GM15510 (cell line): ENCODE measurements around the gene CRIP1.

Experiments
- POLR2A ChIP-seq: IDR thresholded peaks from 3 replicates; pipeline ENCODE4 v1.6.1; 2011; ENCODE audit warnings: borderline replicate concordance; ENCODE audit not compliant: insufficient read length; ENCODE audit errors: extremely low read depth

Gene CRIP1

DNA sequence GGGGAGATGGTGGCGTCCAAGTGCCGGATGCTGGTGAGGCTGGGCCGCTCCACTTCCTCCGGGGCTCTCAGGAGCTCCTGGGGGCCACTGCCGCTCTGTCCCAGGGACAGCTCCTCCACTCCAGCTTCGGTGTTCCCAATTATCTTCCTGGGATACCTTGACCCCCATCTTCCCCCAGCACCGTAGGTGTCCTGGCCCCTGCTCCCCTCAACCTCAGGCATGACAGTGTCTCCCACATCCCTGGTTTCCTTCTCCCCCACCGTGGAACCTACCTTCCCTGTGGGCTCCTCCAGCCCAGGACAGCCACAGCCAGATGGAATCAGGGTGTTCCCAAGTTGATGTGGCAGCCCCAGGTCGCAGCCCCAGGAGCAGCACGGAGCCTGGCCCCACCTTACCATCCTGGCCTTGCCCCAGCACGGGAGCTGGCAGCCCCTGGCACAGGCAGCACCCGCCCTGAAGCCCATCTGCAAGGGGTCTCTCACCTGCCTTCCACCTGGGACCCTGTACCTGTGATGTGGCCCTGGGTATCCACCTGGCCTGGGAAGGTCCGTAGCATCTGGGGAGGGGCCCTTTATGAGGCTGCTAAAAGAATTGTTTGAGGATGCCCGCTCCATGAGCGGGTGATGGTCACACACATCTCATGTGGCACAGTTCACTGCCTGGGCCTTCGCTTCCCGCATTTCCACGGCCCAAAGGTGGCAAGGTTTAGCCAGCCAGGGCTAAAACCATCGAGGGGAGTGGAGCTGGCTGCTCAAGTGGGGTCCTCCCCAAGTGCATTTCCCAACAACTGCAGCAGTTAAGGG, 43.8 kb downstream of the CRIP1 start:
- TF ChIP-seq POLR2A, result no peak

DNA sequence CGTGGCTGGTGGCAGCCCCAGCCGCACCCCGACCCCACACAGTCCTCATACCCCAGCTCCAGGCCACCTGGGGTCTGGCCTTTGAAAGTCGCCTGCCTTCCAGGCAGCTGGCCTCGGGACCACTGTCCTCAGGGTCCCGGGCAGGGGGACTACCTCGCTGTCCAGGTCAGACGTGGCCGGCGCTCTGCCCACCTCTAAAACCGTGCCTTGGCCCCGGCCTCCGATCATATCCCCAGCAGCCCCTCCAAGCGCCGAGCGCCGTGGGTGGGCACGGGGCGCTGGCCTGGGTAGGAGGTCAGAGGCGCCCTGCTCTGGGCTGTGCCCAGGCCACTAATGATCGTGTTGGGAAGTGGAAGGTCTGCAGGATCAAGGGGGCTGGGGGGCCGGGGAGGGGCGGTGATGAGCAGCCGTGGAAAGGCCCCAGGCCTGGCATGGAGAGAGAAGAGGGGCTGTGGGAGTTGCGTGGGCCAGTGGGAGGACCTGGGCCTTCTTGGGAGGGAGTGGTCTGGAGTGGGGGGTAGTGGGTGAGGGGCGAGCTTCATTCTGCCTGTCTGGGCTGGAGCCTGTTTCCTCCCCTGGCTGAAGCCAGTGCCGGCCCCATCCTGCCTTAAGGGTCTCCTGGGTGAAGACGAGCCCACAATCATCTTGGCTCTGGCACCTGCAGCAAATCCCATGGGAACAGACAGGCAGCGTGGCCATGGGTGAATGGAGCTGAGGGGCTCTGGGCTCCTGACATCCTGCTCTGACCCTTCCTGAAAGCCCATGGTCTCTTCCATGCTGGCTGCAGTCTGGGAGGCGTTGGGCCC, 44.6 kb downstream of the CRIP1 start:
- no peak for TF ChIP-seq POLR2A

DNA sequence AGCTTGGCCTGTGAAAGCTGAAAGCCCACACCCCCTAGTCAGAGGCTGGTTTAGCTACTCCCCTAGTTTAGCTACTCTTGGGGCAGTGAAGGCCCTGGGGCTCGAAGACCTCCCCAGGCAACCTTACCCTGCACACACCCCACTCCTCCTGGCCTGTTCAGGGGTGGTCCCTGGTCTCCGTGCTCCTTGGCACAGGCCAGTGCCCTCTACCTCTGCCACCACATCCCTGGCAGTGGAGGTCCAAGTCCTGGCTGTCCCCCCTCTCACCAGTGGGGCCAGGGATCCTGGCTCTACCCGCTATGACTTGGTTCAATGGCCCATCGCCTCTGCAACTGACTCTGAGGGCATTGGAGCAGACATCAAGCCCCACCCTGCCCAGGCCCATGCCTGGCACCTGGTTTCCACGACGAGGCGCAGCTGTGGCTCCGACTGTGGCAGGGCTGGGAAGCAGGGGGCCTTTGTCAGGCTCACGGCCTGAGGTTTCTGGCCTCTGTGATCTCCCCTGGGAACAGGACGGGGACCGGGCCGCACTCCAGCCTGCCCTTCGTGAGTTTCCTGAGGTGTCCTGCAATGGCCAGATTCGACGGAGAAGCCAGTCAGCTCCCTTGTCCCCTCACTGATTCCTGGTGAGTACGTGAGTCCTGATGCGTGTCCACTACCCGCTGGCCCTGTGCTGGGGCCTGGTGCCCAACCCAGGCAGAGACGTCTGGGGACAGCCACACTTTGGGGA, 45.4 kb downstream of the CRIP1 start:
- no peak for TF ChIP-seq POLR2A

DNA sequence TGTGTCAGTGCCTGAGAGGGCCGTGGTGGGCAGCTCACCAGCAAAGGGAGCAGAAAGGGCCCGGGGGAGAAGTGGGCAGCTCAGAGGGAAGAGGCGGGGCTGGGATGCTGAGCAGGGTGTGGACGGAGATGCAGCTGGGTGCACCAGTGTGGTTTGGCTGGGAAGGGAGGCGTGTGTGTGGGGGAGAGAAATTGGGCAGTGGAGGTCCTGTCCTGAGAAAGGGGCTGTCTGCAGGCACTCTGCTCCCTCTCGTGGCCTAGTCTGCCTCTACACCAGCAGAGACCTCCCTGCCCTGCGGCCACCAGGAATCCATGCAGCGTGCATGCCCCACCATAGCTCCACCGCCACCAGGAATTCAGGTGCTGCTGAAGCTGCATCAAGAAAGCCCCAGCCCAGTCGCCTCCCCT, 46.1 kb downstream of the CRIP1 start:
- TF ChIP-seq POLR2A, result no peak

DNA sequence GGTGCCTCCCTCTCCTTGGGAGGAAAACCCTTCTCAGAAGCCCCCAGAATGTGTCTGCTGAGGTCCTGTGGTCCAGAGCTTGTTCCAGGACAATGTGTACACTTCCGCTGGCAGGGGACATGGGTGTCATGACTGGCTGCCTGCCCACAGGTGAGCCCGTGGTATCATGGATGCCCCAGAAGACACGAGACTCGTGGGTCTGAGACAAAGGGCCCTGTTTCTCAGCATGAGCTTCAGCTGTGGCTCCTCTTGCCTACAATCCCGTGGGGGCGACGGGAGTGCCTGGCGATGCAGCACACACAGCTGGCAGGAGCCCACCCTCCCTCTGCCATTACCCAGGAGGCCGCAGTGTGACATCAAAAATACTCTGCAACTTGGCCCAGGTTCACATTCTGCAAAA, 46.7 kb downstream of the CRIP1 start:
- no peak for TF ChIP-seq POLR2A

DNA sequence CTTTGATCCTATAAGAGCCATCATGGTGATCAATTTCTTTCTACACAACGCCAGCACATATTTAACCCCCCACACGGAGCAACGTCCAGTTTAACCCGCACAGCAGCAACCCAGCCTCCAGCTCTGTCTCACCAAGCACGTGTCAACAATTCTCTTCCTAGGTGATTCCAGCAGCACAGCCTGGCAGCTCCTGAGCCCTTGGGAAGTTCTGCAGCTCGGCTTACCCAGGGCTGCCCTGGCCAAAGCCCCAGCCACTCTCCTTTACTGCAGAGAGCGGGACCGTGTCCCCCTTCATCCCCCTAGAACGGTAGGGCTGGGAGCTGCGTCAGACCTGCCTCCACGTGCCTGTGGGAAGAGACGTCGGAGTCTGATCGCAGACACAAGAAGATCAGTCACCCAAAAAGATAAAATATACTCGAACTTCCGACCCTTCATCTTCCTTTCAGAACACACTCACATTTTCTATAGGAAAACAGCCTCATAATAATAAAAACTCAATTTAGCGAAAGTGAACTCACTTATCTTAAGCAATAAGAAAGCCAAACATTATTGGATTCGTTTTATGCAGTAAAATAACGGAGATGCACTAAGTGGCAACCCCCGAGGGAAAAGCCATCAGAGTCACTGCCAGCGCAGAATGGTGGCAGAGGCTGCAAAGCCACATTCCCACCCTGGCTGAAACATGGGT, 47.3 kb downstream of the CRIP1 start:
- TF ChIP-seq POLR2A, result no peak

DNA sequence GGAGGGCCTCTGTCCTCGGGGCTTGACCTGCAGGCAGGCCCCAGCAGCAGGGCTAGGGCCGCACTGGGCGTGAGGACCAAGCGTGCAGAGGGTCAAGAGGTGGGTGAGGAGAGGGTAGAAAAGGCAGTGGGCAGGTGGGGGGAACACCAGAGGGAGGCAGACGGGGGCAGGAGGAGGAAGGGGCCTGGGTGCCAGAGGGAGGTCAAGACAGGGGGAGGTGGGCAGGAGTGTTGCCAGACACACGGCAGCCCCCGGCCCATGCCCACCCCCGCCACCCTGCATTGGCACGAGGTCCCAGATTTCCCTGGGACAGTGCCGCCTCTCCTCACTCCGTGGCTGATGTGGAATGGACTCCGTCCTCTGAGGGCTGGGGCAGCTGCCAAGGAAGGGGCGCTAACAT, 47.9 kb downstream of the CRIP1 start:
- TF ChIP-seq POLR2A, result no peak

DNA sequence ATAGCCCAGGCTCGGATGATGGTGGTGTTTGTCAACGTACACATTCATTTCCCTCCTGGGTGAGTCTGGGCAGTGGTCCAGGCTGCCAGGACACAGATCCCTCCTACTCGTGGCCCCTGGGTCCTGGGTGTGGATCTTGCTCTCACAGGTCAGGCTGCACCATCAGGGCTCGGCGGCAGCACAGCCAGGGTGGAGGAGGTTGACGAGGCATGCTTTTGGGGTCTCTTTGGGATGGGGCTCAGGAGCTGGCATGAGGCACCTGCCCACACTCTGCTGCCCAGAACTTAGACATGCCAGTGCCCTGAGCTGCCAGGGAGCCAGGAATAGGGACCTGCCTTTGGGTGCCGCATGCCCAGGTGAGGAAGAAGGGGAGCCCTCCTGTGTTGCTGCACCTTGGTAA, 49.4 kb downstream of the CRIP1 start:
- no peak for TF ChIP-seq POLR2A

DNA sequence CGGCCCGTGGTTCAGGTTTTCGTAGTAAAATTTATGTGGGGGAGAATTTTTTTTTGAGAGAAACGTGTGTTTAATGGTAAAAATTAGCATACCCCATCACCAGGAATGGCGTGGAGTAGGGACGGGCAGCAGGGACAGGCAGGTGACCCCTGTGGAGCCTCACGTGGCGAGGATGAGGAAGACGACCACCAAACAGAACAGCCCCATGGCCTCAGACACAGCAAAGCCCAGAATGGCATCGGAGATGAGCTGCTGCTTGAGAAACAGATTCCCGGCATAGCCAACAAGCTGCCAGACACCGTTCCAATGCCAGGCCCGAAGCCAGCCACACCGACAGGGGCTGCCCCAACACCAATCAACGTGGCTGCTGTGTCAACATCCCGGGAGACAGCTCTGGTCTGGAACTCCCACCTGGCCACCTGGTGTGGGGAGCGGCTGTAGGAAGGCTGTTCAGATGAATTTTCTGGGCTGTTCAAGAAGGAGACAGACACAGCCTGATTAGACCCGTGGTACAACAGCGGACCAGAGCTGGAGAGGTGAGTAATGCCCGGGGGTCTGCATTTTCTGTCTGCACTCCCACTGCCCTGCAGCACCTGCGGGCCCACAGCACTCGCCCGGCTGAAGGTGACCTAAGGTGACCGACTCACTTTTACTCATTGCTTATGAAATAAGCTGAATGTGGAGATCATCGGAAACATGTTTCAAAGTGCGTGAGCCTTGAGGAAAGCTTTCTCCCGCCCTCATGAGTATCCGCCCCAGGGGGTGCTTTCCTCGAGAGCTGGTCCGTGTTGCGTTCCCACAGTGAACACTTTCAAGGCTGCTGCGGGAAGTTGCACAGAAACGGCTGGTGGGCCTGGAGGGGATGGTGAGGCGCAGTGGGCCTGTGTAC, 50.2 kb downstream of the CRIP1 start:
- TF ChIP-seq POLR2A, result no peak

DNA sequence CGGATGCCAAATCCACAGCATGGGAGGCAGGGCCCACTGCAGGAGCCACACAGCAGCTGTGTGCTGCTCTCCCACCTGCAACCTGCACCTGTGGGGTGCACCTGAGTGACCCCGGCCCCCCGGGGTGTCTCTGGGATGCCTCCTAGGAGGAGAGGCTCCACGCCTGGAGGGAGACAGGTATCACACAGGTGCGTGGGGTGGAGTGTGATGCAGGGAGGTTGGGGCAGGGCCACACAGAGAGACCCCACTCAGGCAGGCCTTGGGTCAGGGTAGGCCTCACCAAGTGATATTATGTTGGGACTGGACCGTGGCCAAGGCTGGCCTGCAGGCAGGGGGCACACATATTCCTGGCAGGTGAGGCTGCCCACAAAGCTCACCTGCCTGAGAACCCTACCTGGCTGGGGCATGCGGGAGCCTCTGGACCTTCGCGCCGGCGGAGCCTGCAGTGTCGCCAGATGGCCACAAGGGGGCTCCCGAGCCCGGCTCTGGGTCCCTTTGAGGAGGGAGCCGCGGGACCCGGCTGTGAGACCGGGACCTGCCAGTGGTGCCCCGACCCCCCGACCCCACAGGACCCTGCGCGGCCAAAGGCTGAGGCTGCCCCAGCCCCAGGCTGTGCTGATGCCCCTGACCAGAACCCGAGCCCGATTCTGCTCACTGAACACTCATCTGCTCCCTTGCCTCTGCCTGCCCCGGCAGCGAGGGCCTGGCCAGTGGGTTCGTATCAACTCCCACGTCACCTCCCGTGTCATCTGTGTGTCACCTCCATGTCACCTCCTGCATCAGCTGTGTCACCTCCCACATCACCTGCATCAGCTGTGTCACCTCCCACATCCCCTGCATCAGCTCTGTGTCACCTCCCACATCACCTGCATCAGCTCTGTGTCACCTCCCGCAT, 51.1 kb downstream of the CRIP1 start:
- TF ChIP-seq POLR2A, result no peak
